GM19239 (cell line): Measurements from ENCODE around the gene RTN4R.
"Not testable (repeated sequence)": the region's sequence is repeated elsewhere in the genome, so short reads cannot be mapped to it uniquely, and the experiment has no call there.

ENCODE experiments used
- DNase-seq: peaks from one replicate; pipeline ENCODE4 v3.0.0; 2011; ENCODE audit warnings: low spot score; ENCODE audit not compliant: insufficient read length
- FAIRE-seq: peaks from 2 replicates; lab custom pipeline; 2011; peaks lifted over from hg19 to GRCh38; lab: Jason Lieb, UNC

Gene RTN4R

DNA sequence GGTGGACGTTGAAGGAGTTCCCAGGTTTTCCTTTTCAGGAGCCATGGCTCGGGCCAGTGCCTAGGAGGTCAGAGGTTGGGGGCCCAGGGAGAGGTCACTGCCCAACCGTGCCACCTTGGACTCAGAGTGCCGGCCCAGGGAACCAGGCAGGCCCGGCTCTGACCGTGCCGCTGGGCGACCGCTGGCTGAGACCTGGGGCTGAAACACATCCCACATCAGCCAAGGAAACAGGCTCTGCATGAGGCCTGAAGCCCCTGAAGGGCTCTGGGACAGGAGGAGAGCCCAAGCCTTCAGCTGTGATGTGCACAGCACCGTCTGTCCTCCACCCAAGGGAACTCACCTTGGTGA is 21.9 kb upstream of the RTN4R start:
- FAIRE-seq: no peak

DNA sequence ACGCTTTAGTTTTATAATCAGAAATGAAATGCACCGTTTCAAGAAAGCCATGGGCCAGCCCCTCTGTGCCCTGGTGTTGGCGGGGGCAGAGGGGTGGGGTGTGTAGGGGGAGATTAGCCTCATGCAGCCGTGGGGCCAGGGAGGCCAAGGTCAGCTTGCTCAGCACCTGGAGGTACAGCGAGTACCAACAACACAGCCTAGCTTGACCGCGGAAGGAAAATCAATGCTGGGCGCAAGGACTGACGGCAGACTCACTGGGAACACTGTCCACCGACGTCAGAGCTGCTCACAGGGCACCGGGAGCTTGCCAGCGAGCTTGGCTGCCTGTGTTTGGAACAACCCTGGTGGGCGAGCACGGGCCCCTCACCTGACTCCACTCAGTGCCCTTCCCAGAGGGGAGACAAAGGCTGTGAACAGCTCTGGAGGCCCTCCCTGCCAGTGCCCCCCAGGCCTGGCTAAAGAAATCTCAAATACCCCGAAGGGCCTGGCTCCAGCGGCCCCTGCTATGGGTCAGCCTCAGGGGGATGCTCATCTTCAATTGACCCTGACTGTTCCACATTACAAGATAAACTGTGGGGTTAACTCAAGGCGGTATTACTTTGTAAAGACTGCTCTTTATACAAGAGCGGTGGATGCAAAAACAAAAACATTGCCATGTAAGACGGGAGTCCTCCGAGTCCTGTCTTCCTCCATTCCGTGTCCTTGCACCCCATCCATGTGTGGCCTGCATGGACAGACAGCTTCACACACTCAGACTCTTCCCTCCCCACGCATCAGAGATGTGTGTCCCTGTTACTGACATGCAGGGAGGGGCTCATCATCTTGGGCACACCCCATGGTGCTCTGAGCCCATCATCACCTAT is 21.3 kb upstream of the RTN4R start:
- DNase-seq, FAIRE-seq: not testable (repeated sequence)

More for the DNA sequence above, 21.9 kb upstream of the RTN4R start:
- DNase-seq: no peak

DNA sequence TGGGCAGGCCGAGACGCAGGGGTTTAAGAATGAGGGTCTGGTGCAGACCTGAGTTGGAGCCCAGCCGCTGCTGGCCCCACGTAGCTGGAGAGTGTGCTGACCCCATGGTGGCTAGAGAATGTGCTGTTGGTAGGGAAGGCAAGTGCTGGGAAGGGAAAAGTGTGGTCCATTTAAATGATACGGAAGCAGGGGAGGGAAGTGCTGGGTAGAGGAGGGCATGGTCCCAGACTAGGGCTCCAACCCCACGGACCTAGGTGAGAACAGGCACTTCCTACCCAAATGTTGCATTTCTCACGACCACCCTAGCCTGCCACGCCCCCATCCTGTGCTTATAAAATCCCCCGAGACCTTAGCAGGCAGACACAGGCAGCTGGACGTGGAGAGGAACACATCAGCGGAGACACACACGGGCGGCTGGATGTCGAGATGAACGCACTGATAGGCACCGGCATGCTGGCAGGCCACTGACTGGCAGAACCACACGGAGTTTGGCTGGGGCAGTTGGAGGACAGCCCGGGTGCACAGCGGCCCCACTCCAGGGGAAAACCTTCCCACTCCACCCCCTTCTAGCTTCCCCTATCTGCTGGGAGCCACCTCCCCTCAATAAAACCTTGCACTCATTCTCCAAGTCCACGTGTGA is 18.8 kb upstream of the RTN4R start:
- DNase-seq, FAIRE-seq: not testable (repeated sequence)

DNA sequence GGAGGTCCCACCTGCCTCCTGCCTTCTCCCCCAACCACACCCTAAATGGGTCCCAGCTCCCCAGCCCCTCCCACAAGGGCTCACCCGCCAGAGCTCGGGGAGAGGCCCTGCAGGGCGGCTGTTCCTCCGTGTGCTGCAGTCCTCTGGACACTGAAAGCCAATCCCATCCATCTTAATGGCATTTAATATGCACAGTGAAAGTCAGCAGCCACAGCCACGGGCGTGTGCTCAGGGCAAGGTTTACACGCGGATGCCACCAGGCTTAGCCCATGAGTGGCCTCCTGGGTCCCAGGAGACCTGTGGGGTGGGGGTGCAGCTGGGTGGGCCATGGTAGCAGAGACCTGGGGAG is 18.2 kb upstream of the RTN4R start:
- DNase-seq, FAIRE-seq: not testable (repeated sequence)

DNA sequence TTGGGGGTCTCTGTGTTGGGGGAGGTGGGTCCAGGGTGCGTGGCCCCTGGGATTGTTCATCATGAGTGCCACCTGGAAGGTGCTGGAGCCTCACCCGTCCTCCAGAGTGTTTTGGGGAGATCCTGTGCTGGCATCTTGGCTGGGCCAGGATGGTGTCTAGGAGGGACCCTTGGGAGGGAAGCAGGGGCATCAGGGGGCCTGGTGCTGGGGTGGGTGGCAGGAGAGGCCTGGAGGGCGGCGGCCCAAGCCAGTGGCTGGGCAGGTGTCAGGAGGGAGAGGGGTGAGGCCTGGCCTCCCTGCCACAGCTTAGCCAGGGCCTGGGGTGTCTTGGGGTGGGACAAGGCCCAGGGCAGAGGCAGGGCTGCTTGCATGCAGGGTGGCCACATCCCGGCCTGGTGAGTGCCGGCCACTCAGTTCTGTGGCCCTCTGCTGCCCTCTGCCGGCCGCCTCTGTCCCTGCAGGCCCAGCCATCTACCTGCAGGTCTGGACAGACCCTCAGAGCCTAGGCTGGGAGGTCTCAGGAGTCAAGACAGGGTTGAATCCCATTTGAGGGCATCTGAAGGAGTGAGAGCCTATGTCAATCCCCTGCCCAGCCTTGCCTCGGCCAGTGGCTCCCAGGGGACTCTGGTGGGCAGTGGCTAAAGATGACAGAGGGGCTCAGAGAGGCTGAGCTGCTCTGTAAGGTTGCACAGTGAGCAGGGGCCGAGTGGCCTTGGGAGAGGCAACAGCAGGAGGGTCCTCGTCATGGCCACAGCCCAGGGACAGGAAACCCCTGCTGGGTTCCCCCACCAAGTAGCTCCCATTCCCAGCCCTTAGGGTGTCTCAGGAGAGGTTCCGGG is 17.6 kb upstream of the RTN4R start:
- FAIRE-seq (peak; percentile 93), DNase-seq (peak; percentile 78)

DNA sequence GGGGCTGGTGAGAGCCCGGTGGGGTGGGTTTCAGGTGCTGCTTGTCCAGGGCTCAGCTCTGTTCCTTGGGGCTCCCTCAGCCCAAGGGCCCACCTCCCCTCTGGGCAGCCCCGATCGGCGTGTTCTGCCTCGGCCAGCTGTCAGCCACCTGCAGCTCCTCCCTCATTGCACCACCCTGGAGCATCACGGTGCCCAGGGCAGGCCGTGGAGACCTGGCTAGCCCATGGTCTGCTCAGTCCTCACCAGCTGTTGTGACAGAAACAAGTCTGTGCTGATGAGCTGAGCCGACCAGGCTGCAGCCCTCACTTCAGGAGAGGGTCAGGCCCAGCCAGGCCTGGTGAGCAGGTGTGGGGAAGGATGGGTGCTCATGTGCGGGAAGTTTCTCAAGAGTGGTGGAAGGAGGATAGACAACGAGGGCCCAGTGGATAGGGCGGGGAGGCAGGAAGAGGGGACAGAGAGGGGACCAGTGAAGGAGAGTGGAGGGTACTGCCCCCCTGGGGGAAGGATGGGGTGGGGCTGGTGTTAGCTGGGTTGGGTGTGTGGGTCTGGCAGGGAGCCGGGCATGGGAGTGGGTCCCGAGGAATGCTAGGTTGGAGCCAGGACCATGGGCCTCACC is 16.5 kb upstream of the RTN4R start:
- no peak for FAIRE-seq

DNA sequence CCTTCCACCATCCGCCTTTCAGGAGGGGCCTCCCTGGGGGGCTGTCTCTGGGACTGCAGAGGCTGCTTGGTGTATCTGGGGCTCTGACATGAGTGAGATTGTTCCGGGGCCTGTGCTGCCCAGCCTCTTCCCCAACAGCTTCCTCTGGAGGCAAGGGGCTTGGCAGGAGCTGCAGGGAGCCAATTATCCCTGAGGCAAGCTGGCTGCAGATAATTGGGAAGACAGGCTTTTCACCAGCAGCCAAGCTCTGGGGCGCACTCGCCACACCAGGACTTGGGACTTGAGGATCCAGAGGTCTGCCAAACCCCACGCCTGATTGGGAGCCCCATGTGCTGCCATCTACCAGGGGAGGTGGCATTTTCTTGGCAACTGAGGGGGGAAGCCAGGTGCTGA is 15.6 kb upstream of the RTN4R start:
- FAIRE-seq (no peak), DNase-seq (no peak)

More for the DNA sequence above, 16.5 kb upstream of the RTN4R start:
- no peak for DNase-seq

DNA sequence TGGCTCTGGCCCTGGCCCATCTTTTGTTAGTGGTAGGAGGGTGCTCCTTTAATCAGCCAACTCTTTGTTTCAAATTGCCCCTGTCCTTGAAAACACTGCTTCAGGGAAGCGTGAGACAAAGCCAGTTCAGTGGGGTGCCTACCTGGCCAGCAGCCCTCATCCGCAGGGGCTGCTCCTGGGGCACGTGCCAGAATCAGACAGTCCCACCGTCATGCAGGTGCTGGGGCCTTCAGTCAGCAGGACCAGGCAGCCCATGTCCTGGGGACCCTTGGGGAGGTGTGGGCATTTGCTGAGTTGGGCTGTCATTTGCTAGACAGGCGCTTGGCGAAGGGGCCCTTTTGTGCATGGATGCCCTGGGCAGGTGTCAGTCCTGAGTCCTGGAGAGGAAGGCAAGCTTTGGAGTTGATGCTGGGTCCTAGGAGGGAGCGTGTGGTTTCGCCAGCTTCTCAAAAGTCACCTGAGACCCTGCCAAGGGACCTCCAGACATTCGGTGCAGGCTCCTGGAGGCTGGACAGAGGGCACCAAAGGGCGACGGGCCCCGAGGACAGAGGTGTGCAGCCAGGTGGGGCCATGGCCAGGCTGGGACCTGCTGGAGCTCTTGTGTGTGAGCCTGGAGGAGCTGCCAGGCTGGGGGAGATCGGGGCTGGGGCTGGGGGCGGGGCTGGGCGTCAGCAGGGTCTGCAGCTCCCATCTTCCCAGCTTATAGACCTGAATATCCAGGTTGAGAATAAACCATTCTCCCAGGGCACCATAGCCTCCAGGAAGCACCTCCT is 15.0 kb upstream of the RTN4R start:
- DNase-seq (no peak), FAIRE-seq (no peak)

DNA sequence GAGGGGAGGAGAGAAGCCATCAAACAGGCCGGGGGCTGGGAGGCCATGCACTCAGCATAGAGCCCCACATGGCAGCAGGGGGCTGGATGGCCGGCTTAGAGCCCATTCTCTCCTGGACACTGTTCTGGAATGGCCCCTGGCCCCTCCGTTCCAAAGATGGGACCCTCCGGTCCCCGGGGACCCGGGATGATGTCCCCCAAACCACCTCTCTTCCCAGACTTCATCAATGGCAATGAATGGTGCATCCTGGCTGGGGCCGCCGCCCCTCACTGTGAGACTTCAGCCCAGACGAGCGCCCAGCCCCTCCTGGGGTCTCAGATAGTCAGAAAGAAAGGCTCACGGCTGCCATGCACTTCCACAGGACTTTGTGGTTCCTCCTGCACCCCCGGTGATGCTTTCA is 13.8 kb upstream of the RTN4R start:
- FAIRE-seq: no peak
- DNase-seq: no peak

DNA sequence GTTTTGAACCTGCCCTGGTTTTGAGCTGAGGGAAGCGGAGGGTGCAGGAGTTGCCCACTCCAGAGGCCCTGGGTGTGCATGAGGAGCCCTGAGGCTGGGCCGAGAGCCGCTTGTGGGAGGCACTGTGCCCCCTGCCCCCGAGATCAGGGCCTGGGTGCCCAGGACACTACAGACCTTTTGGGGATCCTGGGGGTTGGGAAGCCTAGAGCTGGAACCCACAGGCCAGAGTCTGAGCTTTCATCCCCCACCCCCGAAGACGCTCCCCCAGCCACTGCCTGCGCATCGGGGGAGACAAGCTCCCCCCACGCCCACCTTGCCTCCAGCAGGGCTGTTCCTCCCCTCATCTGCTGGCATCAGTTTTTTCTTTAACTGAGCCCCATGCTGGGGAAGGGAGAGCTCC is 13.4 kb upstream of the RTN4R start:
- not testable (repeated sequence) for FAIRE-seq, DNase-seq

DNA sequence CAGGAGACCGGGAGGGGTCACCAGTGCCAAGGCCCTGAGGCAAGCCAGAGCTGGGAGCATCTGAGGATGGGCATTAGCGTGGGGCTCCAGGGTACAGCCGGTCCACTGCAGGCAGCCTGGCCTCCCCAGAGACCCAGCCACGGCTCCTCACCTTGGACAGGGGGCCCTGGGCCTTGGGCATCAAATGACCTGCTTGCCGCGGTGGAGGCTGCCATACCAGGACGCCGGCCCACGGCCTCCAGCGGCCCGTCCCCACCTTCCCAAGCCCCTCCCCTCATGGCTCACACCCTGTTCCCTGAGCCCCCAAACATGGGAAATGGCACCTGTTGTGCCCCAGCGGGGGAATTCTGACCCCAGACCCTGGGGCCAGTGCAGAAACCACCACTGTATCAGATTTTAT is 12.7 kb upstream of the RTN4R start:
- no peak for FAIRE-seq
- no peak for DNase-seq

DNA sequence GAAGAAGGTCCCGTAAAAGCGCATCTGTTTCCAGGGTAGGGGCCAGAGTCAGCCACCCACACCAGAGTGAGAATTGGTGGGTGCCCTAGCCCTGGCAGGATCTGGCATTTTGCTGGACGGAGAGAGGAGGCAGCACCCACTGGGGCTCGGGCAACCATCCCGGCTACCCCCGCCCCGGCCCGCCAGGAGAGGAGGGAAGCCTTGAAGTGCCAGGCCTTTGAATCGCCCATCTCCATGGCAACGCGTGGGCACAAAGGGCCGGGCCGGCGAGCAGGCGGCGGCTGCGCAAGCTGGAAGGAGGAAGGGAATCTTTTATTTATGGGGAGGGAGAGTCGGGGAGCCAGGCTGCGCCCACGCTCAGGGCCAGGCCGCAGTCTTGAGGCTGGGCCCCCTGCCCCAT is 12.0 kb upstream of the RTN4R start:
- FAIRE-seq, DNase-seq: not testable (repeated sequence)

DNA sequence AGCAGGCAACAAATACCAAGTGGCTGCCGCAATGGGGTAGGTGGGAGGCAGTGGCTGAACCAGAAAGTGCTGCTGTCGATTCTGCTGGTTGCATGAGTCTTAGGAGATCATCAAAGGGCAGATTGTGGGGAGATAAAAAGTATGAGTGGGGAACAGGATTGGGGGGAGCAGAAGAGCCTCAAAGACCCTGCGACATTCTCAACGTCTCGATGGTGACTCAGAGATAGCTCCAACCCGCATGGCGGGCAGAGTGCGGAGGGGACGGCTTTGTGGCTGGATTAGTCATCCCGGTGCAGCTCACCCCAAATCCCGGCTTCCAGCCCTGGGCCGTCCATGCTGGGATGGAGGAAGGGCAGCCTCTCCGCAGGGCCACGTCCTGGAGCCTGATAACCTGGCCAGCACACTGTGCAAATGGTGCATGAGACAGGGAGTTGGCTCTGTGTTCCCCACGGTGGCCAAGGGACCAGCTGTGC is 11.6 kb upstream of the RTN4R start:
- FAIRE-seq (no peak), DNase-seq (no peak)

DNA sequence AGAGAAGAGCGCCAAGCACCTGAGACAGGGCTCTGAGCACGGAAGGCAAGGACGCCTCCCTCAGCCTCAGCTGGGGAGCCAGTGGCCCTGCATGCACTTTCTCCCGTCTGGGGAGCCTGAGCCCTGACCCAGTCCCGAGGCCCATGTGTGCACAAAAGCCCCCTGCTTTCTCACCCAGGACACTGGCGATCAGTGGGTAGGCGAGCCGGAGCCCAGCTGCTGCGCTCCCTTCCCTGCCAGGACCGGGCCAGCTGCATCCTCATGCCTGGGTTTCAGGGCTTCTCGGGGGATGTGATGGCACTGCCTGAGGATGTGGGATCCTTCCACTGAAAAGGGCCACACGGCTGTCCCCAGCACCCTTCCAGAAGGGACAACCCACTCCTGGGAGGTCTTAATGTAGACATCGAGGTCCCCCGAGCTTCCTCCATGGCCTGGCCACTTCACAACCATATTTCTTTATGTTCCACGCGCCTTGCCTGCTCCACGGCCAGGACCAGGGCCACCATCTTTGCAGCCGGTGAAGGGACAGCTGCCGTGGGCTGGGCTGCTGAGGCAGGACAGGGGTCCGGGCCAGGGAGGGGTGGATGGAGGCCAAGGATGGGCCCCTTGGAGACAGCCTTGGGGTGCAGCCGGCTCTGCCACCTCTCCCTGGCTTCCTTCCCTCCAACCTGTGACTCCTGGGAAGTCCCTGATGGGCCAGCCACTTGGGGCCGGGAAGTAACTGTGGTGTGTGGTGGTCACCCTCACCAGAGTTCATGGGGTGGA is 10.8 kb upstream of the RTN4R start:
- not testable (repeated sequence) for FAIRE-seq

DNA sequence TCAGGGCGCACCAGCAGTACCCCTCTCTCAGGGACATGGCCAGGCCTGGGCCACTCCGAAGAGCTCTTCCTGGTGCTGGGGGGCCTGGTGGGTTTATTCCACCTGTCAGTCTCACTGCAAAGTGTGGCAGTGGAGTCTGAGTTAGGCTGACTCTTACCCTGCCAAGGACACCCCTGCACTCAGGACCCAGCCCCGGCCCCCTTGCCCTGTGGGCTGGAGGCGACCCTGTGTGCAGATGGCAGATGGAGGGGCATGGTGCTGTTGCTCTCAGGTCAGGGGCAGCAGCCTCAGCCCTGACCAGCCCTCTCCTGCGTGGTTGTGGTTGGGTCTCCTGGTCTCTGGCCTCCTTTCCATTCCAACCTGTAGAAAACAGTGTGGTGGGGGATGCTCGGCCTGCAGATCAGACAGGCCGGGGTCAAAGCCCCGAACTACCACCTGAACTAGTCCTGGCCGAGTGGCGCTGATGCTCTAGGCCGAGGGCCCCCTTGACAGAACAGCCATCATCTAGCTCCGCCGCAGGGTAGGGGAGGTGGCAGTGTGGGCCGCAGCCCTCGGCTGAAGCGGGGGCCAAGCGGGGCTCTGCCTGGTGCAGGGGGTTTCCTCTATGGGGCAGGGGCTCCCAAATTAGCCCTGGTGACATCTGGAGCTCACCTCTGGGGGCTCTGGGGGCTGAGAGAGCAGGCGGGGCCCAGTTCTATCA is 10.0 kb upstream of the RTN4R start:
- FAIRE-seq, DNase-seq: not testable (repeated sequence)

More for the DNA sequence above, 10.8 kb upstream of the RTN4R start:
- not testable (repeated sequence) for DNase-seq

DNA sequence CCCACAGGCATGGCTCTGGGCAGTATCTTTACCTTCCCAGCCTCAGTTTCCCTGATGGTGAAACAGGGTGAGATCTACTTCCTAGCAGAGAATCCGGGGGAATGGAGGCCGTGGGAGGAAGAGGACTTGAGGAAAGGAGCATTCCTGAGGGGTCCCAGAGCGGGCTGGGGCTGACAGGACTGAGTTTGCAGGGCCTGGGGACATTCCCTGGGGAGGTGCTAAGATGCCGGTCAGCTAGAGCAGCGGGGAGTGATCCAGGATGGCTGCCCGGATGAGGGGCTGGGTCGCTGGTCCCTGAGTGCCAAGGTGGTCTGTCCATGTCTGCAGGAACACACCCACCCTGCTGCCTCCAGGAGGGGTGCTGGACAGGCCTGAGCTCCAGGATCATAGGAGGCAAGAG is 8.3 kb upstream of the RTN4R start:
- DNase-seq (no peak), FAIRE-seq (no peak)

DNA sequence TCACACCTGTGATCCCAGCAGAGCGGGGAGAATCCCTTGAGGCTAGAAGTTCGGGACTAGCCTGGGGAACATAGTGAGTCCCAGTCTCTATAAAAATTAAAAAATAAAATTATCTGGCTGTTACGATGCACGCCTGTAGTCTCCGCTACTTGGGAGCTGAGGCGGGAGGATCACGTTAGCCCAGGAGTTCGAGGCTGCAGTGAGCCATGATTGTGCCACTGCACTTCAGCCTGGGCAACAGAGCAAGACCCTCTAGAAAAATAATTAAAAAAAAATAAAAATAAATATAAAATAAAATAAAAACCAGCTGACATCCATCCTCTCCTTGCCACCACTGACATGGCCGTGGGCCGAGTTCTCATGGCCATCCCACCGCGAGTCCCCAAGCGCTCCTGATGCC is 7.7 kb upstream of the RTN4R start:
- FAIRE-seq (no peak), DNase-seq (no peak)

DNA sequence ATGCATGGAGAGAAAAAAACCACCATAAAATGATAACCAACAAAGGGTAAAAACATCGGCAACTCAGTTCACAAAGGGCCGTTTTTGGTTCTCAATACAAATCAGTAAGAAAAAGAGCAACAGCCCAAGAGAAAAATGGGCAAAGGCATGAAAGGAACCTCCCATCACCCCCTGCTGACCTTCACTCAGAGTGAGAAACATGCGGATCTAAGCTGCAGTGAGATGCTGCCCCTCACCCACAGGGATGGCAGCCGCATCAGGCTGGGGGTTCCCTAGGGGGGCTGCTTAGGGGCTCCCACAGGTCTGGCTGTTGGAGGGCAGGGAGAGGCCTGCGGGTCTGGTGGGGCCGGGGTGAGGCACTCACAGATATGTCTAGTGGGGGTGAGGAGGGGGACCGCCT is 7.2 kb upstream of the RTN4R start:
- DNase-seq, FAIRE-seq: not testable (repeated sequence)
